ENCODE data around the gene PIK3R3.
"Not testable (repeated sequence)": the region's sequence is repeated elsewhere in the genome, so short reads cannot be mapped to it uniquely, and the experiment has no call there.

Gene PIK3R3

GRCh38 chr1:46098027-46098712 lies 34.3 kb downstream of the PIK3R3 start:
- DNase-seq = no peak

- no peak for DNase-seq
These were observed 35.3 kb downstream of the PIK3R3 start for GRCh38 chr1:46097149-46097472.

GRCh38 chr1:46096269-46097148 lies 35.9 kb downstream of the PIK3R3 start:
- no peak for DNase-seq

GRCh38 chr1:46095110-46095509 lies 37.3 kb downstream of the PIK3R3 start:
- DNase-seq = not testable (repeated sequence)

GRCh38 chr1:46094471-46095005 lies 37.9 kb downstream of the PIK3R3 start:
- no peak for DNase-seq

GRCh38 chr1:46093832-46094231 lies 38.6 kb downstream of the PIK3R3 start:
- DNase-seq = not testable (repeated sequence)

GRCh38 chr1:46087891-46088290 lies 44.5 kb downstream of the PIK3R3 start:
- no peak for DNase-seq

GRCh38 chr1:46086576-46086975 lies 45.9 kb downstream of the PIK3R3 start:
- DNase-seq = no peak

GRCh38 chr1:46084553-46085451 lies 47.6 kb downstream of the PIK3R3 start:
- no peak for DNase-seq

- DNase-seq = no peak
These were observed 48.9 kb downstream of the PIK3R3 start for GRCh38 chr1:46083579-46083978.

GRCh38 chr1:46081619-46082018 lies 50.8 kb downstream of the PIK3R3 start:
- no peak for DNase-seq

GRCh38 chr1:46081206-46081605 lies 51.2 kb downstream of the PIK3R3 start:
- DNase-seq = no peak

- DNase-seq = no peak
These were observed 52.2 kb downstream of the PIK3R3 start for GRCh38 chr1:46080257-46080656.

- no peak for DNase-seq
These were observed 54.8 kb downstream of the PIK3R3 start for GRCh38 chr1:46077644-46078043.

- DNase-seq = no peak
These were observed 56.1 kb downstream of the PIK3R3 start for GRCh38 chr1:46076343-46076742.

GRCh38 chr1:46072975-46073374 lies 59.5 kb downstream of the PIK3R3 start:
- no peak for DNase-seq

- no peak for DNase-seq
These were observed 62.1 kb downstream of the PIK3R3 start for GRCh38 chr1:46070164-46070814.

- DNase-seq = no peak
These were observed 63.9 kb downstream of the PIK3R3 start for GRCh38 chr1:46068525-46068924.

- no peak for DNase-seq
These were observed 64.8 kb downstream of the PIK3R3 start for GRCh38 chr1:46067652-46068051.

- DNase-seq = no peak
These were observed 67.0 kb downstream of the PIK3R3 start for GRCh38 chr1:46065405-46065804.

- DNase-seq = no peak
These were observed 67.7 kb downstream of the PIK3R3 start for GRCh38 chr1:46064708-46065107.

- no peak for DNase-seq
These were observed 69.6 kb downstream of the PIK3R3 start for GRCh38 chr1:46062651-46063319.
